Measurements from ENCODE around the gene IARS2.
A peak's percentile ranks its signal among the peaks of the same experiment; 100 is the strongest.
"Not testable (repeated sequence)": the region's sequence is repeated elsewhere in the genome, so short reads cannot be mapped to it uniquely, and the experiment has no call there.

Gene IARS2

GRCh38 chr1:220113136-220113695 is 19.3 kb downstream of the IARS2 start:
- peak; percentile 18 for DNase-seq

- DNase-seq: no peak
Measured at GRCh38 chr1:220119043-220119512, 25.1 kb downstream of the IARS2 start.

GRCh38 chr1:220121791-220122530 is 28.0 kb downstream of the IARS2 start:
- no peak for DNase-seq

- DNase-seq: no peak
Measured at GRCh38 chr1:220123066-220123465, 29.1 kb downstream of the IARS2 start.

GRCh38 chr1:220123889-220124288 is 30.0 kb downstream of the IARS2 start:
- DNase-seq: no peak

GRCh38 chr1:220124542-220124941 is 30.6 kb downstream of the IARS2 start:
- no peak for DNase-seq

GRCh38 chr1:220127076-220127475 is 33.1 kb downstream of the IARS2 start:
- DNase-seq: no peak

GRCh38 chr1:220129479-220130210 is 35.7 kb downstream of the IARS2 start:
- no peak for DNase-seq

- no peak for DNase-seq
Measured at GRCh38 chr1:220135755-220136154, 41.8 kb downstream of the IARS2 start.

GRCh38 chr1:220137019-220137786 is 43.3 kb downstream of the IARS2 start:
- DNase-seq: no peak

- no peak for DNase-seq
Measured at GRCh38 chr1:220139966-220140365, 46.0 kb downstream of the IARS2 start.

GRCh38 chr1:220144051-220144450 is 50.1 kb downstream of the IARS2 start:
- DNase-seq: no peak

- DNase-seq: no peak
Measured at GRCh38 chr1:220149742-220150141, 55.8 kb downstream of the IARS2 start.

- DNase-seq: no peak
Measured at GRCh38 chr1:220151454-220151853, 57.5 kb downstream of the IARS2 start.

GRCh38 chr1:220153147-220153546 is 59.2 kb downstream of the IARS2 start:
- DNase-seq: no peak

- no peak for DNase-seq
Measured at GRCh38 chr1:220156620-220157146, 62.8 kb downstream of the IARS2 start.

- DNase-seq: no peak
Measured at GRCh38 chr1:220157738-220158137, 63.8 kb downstream of the IARS2 start.

GRCh38 chr1:220158530-220158929 is 64.6 kb downstream of the IARS2 start:
- not testable (repeated sequence) for DNase-seq

GRCh38 chr1:220159041-220159440 is 65.1 kb downstream of the IARS2 start:
- no peak for DNase-seq

GRCh38 chr1:220160027-220160426 is 66.1 kb downstream of the IARS2 start:
- DNase-seq: no peak

- DNase-seq: no peak
Measured at GRCh38 chr1:220164116-220164515, 70.2 kb downstream of the IARS2 start.

- DNase-seq: no peak
Measured at GRCh38 chr1:220164517-220164916, 70.6 kb downstream of the IARS2 start.

GRCh38 chr1:220166853-220167252 is 72.9 kb downstream of the IARS2 start:
- no peak for DNase-seq

All from effector CD4-positive, alpha-beta T cell (primary cell).